GM19463 (cell line): Measurements from ENCODE around the gene DLGAP1.
"Not testable (repeated sequence)": the region's sequence is repeated elsewhere in the genome, so short reads cannot be mapped to it uniquely, and the experiment has no call there.

Experiments
- ATAC-seq: cut with Tn5 transposase; IDR thresholded peaks from one replicate; pipeline ENCODE4 v1.9.1; 2021; ENCODE audit warnings: mild to moderate bottlenecking, moderate library complexity; ENCODE audit not compliant: unreplicated experiment

The DLGAP1 gene

GRCh38 chr18:3599861-3600260 lies 855.2 kb downstream of the DLGAP1 start:
- ATAC-seq, result no peak

GRCh38 chr18:3599195-3599594 lies 855.9 kb downstream of the DLGAP1 start:
- ATAC-seq, result no peak

GRCh38 chr18:3598581-3598980 lies 856.5 kb downstream of the DLGAP1 start:
- ATAC-seq, result no peak

- ATAC-seq, result no peak
These were observed 857.4 kb downstream of the DLGAP1 start for GRCh38 chr18:3597409-3598357.

GRCh38 chr18:3596637-3597384 lies 858.3 kb downstream of the DLGAP1 start:
- no peak for ATAC-seq

GRCh38 chr18:3596324-3596636 lies 858.8 kb downstream of the DLGAP1 start:
- ATAC-seq, result no peak

- peak; percentile 57 for ATAC-seq
These were observed 859.5 kb downstream of the DLGAP1 start for GRCh38 chr18:3595369-3596273.

GRCh38 chr18:3594760-3595368 lies 860.2 kb downstream of the DLGAP1 start:
- no peak for ATAC-seq

- ATAC-seq, result peak; percentile 64
These were observed 861.0 kb downstream of the DLGAP1 start for GRCh38 chr18:3593904-3594759.

GRCh38 chr18:3593381-3593903 lies 861.7 kb downstream of the DLGAP1 start:
- ATAC-seq, result no peak

GRCh38 chr18:3592864-3593263 lies 862.2 kb downstream of the DLGAP1 start:
- no peak for ATAC-seq

- ATAC-seq, result no peak
These were observed 864.9 kb downstream of the DLGAP1 start for GRCh38 chr18:3590096-3590630.

- peak; percentile 2 for ATAC-seq
These were observed 869.2 kb downstream of the DLGAP1 start for GRCh38 chr18:3585656-3586509.

- ATAC-seq, result no peak
These were observed 870.1 kb downstream of the DLGAP1 start for GRCh38 chr18:3584897-3585460.

GRCh38 chr18:3584266-3584861 lies 870.7 kb downstream of the DLGAP1 start:
- no peak for ATAC-seq

- no peak for ATAC-seq
These were observed 871.2 kb downstream of the DLGAP1 start for GRCh38 chr18:3583873-3584247.

- not testable (repeated sequence) for ATAC-seq
These were observed 871.8 kb downstream of the DLGAP1 start for GRCh38 chr18:3583106-3583872.
